HepG2 (cell line): ENCODE data around the gene MEGF6.

Source experiments
- CREM ChIP-seq, 2 experiments: sonication (generic) in 1 of 2; formaldehyde crosslinking in 1 of 2; IDR thresholded peaks; 2 replicates each; pipeline versions ENCODE4 v1.4.0 to v1.6.1; 2016 to 2020; ENCODE audit warnings: antibody characterized with exemption in 1 of 2, mild to moderate bottlenecking in 1 of 2, missing genetic modification reagents in 1 of 2
- EZH2 ChIP-seq: conservative IDR thresholded peaks from 2 replicates; pipeline ENCODE4 v1.6.1; 2012; ENCODE audit warnings: mild to moderate bottlenecking, low read depth, low read length, moderate library complexity
- HOXA7 ChIP-seq: sonication (generic); formaldehyde crosslinking; IDR thresholded peaks from 2 replicates; pipeline ENCODE4 v1.8.1; 2022; ENCODE audit warnings: mild to moderate bottlenecking, missing genetic modification reagents, moderate library complexity
- KAT8 ChIP-seq: IDR thresholded peaks from 2 replicates; pipeline ENCODE4 v1.6.1; 2016; ENCODE audit warnings: missing genetic modification reagents, missing compliant biosample characterization
- MYC ChIP-seq: sonication (generic); formaldehyde crosslinking; IDR thresholded peaks from 2 replicates; pipeline ENCODE4 v1.9.0; 2021; ENCODE audit warnings: missing genetic modification reagents, borderline replicate concordance
- NFIC ChIP-seq: IDR thresholded peaks from 2 replicates; pipeline ENCODE4 v1.6.1; 2012; ENCODE audit warnings: mild to moderate bottlenecking, low read length, inconsistent platforms
- PHF21A ChIP-seq: sonication (generic); formaldehyde crosslinking; IDR thresholded peaks from 2 replicates; pipeline ENCODE4 v1.5.0; 2020; ENCODE audit warnings: mild to moderate bottlenecking, missing genetic modification reagents
- POLR2AphosphoS5 ChIP-seq: IDR thresholded peaks from 2 replicates; pipeline ENCODE4 v1.6.1; 2012; ENCODE audit warnings: low read depth, low read length
- RAD21 ChIP-seq: fragments of 450-650 bp; formaldehyde crosslinking; IDR thresholded peaks from 2 replicates; pipeline ENCODE4 v1.5.0; 2020; ENCODE audit warnings: mild to moderate bottlenecking
- TCF7L2 ChIP-seq: IDR thresholded peaks from 2 replicates; pipeline ENCODE4 v1.6.1; 2011; ENCODE audit warnings: mild to moderate bottlenecking, low read depth, low read length, moderate library complexity
- ZBTB8A ChIP-seq: sonication (generic); formaldehyde crosslinking; IDR thresholded peaks from 2 replicates; pipeline ENCODE4 v1.4.0; 2020; ENCODE audit warnings: mild to moderate bottlenecking, low read depth, missing genetic modification reagents, borderline replicate concordance
- ZNF383 ChIP-seq: sonication (generic); formaldehyde crosslinking; IDR thresholded peaks from 2 replicates; pipeline ENCODE4 v1.4.0; 2020; ENCODE audit warnings: missing genetic modification reagents, mild to moderate bottlenecking, borderline replicate concordance

DNA sequence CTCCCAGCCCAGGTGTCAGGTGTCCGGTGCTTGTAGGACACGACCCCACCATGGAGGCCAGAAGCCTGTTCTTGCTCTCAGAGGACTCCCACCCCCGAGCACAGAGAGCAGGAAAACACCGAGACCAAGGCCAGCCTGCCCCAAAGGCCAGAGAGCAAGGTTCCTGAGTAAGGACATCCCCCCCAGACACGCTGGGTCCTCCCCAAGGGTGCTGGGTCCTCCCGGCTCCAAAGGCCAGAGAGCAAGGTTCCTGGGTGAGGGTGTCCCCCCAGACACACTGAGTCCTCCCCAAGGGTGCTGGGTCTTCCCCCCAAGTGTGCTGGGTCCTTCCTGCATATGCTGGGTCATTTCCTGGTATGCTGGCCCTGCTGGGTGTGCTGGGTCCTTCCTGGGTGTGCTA lies 40.0 kb downstream of the MEGF6 start:
- no peak for TF ChIP-seq EZH2
- TF ChIP-seq ZBTB8A (CRISPR knock-in tag) = no peak
- no peak for TF ChIP-seq MYC (CRISPR knock-in tag)
- no peak for TF ChIP-seq NFIC
- TF ChIP-seq PHF21A (CRISPR knock-in tag) = no peak
- no peak for TF ChIP-seq HOXA7 (CRISPR knock-in tag)
- TF ChIP-seq CREM (IDR thresholded peaks at IDR 0.05) = no peak
- no peak for TF ChIP-seq CREM (CRISPR knock-in tag; IDR thresholded peaks at IDR 0.05)
- no peak for TF ChIP-seq KAT8
- TF ChIP-seq POLR2AphosphoS5 = no peak
- no peak for TF ChIP-seq TCF7L2
- no peak for TF ChIP-seq ZNF383 (CRISPR knock-in tag)
- no peak for TF ChIP-seq RAD21 (CRISPR knock-in tag)
